HUDEP-2 (cell line): ENCODE data around the gene EHD4.
A peak's percentile ranks its signal among the peaks of the same experiment; 100 is the strongest.

ENCODE experiments used
- DNase-seq, 76 experiments: peaks; one replicate each; lab custom pipeline; 2025; ENCODE audit not compliant: unreplicated experiment in 76 of 76; lab: John Stamatoyannopoulos, UW

EHD4 gene

GRCh38 chr15:41981371-41982132 lies 9.2 kb upstream of the EHD4 start:
- DNase-seq, result no peak

GRCh38 chr15:41980654-41981323 lies 8.4 kb upstream of the EHD4 start:
- DNase-seq, result peak in 46 of 76 experiments; percentile 5 to 67 (median 26)

DNA sequence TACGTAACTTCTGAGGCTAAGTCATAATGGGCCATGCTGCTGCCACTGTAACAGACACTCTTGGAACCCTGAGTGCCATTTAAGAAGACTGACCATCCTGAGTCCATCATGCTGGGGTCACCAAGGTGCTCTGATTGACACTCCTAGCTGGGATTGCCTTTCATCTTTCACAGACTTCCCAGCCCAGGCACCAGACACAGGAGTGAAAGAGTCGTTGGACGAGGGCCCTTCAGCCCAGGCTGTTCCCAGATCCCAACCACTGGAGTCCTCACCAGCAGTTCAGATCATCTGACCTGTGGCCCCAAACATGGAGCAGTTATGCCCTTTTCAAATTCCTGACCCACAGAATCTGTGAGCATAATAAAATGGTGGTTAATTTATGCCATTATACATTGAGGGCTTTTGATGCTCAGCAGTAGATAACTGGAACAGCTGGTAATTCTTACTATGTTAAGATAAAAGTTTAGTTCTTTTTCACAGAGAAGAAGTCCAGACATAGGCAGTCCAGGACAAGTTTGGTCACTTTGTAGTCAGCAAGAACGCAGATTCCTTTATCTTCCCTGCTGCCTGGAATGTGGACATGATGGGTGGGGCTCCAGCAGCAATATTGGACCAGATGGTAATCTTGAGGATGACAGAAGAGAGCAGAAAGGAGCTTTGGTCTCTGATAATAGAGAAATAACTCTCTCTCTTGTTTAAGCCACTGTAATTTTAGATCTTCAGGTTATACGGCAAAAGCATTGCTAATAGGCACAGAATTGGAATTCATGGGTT lies 7.3 kb upstream of the EHD4 start:
- peak in 2 of 76 experiments; percentile 3 to 11 for DNase-seq

- no peak for DNase-seq
Observed at GRCh38 chr15:41978534-41978933, 6.2 kb upstream of the EHD4 start.

DNA sequence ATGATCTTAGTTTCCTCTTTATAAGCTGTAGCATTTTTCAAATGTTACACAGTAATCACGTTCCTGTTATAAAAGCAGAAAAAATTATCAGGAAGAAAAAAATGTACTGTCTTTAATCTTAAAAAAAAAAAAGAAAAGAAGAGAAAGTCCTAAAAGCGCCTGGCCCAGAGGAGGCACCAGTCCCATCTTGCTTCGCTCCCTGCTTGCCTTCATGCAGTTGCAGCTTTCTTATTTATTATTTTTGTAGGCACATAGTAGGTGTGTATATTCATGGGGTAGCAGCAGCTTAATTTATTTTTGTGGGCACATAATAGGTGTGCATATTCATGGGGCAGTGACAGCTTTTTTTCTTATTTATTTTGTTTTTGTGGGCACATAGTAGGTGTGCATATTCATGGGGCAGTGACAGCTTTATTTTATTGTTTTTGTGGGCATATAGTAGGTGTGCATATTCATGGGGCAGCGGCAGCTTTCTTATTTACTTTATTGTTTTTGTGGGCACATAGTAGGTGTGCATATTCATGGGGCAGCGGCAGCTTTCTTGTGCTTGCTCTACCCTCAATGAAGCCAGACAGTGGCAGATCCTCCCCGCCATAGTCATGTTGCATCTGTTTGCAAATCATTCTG lies 5.5 kb upstream of the EHD4 start:
- no peak for DNase-seq

- no peak for DNase-seq
Observed at GRCh38 chr15:41975669-41976068, 3.3 kb upstream of the EHD4 start.

DNA sequence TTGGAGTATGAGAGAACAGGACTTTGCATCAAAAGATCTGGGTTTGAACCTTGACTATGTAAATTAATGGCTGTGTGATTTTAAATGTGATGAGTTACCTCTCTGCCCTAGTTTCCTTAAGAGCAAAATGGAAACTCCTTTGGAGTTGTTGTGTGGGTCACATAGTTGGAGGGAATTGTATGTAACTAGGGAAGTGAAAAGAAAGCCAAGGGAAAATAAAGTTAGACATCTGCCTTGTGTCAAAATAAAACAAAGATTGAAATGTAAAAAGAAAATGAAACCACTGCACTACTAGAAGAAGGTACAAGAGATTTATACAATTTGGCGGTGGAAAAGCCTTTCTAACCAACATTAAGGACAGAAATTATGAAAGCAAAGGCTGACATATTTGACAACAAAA lies 1.7 kb upstream of the EHD4 start:
- DNase-seq, result no peak

- no peak for DNase-seq
Observed at GRCh38 chr15:41971895-41972252, 483 bp downstream of the EHD4 start.

- peak in 14 of 76 experiments; percentile 4 to 36 (median 14) for DNase-seq
Observed at GRCh38 chr15:41971089-41971894, 1.1 kb downstream of the EHD4 start.

GRCh38 chr15:41970456-41970855 lies 1.9 kb downstream of the EHD4 start:
- DNase-seq, result no peak

- DNase-seq, result no peak
Observed at GRCh38 chr15:41969851-41970431, 2.4 kb downstream of the EHD4 start.

- no peak for DNase-seq
Observed at GRCh38 chr15:41968701-41969100, 3.7 kb downstream of the EHD4 start.

DNA sequence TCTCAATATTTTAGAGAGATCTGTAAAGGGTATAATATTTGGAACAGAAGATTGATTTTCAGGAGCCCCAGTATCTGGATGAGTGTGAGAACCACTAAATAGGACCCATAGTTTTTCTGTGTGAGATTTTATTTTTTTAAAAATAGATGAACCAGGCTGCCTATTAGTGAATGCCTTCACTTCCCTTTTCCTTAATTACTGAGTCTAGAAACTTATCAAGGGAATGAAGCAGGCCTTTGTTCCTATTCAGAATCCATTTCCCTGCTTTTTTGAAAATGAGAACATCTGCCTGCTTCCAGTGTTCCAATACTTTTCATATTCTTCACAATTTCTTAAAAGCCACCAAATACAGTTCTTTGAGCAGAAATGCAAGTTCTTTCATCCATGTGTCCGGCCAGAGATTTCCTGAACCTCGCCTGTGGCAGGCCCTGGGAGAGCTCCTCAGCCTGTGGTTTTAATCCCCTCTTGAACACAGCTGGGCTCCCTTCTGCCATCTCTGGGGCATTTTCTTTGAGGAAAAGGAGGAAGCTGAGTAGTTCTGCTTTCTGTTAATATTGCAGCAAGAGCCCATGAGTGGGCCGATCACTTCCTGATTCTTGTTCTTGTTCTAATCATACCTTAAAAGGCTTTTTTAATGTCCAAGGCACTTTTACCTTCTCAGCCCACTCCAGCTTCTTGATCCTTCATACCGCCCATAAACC lies 4.7 kb downstream of the EHD4 start:
- DNase-seq, result peak in 3 of 76 experiments; percentile 6 to 19 (median 9)

GRCh38 chr15:41966920-41967465 lies 5.4 kb downstream of the EHD4 start:
- DNase-seq, result no peak

DNA sequence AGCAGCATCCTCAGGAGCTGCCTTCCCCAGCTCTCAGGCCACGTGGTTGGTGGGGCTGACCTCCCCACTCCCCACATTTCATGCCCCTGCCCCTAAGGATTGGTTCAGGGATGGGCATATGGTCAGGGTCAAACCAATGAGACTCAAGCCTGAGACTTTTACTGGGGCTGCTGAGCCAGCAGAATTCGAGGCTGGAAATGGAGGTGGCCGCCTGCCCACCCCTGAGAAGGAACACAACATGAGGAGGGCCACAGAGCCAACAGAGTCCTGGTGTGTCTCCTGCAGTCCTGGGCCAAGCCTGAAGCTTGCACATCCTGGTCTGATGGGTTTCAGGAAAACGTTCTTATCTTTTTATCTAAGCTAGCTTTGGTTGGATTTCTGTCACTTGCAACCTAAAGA lies 5.9 kb downstream of the EHD4 start:
- no peak for DNase-seq

- DNase-seq, result no peak
Observed at GRCh38 chr15:41965441-41966413, 6.6 kb downstream of the EHD4 start.

DNA sequence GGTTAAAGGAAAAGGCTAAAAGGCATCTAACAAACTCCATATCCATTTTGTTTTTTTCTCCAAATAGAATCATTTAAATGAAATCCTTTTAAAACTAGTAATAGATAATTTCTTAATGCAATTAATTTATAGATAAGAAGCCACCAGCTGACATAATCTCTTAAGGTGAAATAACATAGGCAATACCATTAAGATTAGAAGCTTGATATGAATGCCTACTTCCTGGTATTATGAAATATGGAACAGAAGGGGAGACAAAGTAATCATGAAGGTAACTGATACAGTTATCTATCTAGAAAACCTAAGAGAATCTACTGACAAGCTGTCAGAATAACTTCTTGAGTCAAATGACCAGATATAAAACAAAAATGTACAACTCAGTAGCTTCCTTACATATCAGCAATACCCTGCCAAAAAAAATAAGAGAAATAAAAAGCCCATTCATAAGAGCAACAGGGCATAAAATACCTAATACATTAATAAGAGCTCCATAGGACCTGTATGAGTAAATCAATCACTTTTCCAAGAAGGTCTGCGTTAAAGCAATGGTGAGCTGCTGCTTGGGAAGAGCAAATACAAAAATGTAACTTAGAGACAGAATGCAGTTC lies 10.7 kb downstream of the EHD4 start:
- no peak for DNase-seq
